HUDEP-2 (cell line): Measurements from ENCODE around the gene VAV1.
A peak's percentile ranks its signal among the peaks of the same experiment; 100 is the strongest.
"Not testable (repeated sequence)": the region's sequence is repeated elsewhere in the genome, so short reads cannot be mapped to it uniquely, and the experiment has no call there.

Experiments used
- DNase-seq, 76 experiments: peaks; one replicate each; lab custom pipeline; 2025; ENCODE audit not compliant: unreplicated experiment in 76 of 76; lab: John Stamatoyannopoulos, UW

VAV1 gene

DNA sequence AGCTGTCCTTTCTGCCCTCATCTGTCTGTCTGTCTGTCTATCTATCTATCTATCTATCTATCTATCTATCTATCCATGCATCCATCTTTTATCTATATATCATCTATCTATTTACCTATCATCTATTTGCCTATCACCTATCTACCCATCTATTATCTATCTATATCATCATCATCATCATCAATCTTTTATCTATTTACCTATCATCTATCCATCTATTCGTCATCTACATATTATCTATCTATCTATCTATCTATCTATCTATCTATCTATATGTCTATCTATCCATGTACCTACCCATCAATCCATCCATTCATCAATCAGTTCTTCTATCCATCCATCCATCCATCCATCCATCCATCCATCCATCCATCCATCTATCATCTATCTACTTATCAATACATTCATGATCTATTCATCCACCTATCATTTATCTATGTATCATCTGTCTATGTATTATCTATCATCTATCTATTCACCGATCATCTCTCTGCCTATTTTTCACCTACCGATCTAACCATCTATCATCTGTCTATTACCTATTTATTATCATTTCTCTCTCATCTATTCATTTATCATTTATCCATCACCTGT is 65.7 kb downstream of the VAV1 start:
- no peak for DNase-seq

DNA sequence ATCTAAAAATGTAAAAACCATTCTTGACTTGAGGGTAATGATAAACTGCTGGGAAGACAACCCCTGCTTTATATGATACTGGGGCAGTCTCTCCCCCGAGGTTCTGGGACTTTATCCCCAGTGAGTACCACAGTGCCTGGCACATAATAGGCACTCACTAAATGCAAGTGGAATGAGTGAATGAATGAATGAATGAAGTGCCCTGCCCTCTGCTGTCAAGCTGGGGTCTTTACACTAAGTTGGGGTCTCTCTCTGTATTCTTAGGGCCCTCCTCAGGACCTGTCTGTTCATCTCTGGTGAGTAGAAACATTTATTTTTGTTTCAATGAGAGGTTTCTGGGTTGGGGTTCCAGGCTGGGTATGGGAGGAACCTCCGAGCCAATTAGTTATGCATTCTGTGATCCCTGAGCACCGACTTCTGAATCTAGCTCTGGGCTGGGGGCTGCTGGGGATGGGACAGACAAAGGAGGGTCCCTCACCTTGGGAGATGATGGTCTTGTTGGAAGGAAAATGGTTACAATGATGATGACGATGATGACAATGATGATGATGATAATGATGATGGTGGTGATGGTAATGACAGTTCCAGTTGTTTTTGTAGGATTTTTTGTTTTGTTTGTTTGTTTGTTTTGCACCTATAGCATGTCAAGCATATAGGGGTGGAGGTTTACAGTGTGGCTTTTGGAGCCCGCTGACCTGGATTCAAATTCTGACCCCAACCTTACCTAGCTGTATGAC is 70.5 kb downstream of the VAV1 start:
- DNase-seq = no peak

DNA sequence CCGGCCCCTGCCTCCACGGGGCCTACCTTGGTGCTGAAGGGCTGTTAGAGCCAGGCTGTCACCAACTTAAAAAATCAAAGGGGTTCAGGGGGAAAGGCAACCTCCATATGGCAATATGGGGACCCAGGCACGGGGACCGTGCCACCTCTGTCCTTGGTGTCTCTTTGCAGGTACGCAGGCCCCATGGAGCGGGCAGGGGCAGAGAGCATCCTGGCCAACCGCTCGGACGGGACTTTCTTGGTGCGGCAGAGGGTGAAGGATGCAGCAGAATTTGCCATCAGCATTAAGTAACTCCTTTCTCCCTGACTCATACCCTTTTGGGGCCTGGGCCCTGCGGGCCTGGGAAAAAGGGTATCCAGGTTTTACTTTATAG is 75.3 kb downstream of the VAV1 start:
- DNase-seq = no peak

DNA sequence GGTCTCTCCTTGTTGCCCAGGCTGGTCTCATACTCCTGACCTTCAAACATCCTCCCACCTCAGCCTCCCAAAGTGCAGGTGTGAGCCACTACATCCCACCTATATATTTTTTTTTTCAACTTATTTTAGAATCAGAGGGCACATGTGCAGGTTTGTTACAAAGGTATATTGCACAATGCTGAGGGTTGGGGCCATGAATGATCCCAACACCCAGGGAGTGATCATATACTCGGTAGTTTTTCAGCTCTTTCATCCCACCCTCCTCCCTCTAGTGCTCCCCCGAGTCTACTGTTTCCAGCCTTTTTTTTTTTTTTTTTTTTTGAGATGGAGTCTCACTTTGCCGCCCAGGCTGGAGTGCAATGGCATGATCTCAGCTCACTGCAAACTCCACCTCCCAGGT is 76.5 kb downstream of the VAV1 start:
- no peak for DNase-seq

DNA sequence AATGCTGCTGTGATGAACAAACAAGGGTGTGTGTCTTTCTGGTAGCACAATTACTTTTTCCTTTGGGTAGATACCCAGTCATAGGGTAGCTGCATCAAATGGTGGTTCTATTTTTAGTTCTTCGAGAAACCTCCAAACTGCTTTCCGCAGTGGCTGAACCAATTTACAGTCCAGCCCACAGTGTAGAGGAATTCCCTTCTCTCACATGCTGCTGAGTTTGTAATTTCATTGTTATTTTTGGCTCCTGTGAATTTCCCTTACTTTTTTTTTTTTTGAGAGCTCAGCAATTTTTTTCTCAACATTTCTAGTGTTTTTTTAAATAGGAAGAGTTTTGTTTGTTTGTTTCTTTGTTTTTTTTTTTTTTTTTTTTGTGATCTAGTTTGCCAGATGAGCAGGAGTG is 77.4 kb downstream of the VAV1 start:
- no peak for DNase-seq

DNA sequence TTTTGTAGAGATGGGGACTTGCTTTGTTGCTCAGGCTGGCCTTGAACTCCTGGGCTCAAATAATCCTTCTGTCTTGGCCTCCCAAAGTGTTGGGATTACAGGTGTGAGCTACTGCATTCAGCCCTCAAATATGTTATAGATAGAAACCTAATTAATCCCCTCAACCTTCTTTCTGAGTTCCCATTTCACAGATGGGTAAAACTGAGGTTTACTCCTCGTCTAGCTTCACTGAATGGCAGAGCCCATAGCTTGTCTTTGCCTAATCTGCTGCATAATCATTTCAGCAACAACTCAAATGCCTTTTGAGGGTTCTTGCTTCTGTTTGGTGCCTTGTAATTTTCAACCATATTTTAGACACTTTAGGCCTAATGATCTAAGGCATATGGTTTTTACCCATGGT is 78.9 kb downstream of the VAV1 start:
- no peak for DNase-seq

DNA sequence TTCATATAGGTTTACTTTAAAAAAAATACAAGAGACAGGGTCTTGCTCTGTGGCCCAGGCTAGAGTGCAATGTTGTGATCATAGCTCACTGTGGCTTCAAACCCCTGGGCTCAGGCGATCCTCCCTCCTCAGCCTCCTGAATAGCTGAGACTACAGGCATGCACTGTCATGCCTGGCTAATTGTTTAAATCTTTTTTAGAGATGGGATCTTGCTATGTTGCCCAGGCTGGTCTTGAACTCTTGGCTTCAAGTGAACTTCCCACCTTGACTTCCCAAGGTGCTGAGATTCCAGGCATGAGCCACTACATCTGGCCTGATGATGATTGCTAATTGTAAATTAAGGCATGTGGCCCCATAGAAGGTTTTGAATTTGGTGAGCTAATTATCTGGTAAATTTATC is 79.5 kb downstream of the VAV1 start:
- no peak for DNase-seq

DNA sequence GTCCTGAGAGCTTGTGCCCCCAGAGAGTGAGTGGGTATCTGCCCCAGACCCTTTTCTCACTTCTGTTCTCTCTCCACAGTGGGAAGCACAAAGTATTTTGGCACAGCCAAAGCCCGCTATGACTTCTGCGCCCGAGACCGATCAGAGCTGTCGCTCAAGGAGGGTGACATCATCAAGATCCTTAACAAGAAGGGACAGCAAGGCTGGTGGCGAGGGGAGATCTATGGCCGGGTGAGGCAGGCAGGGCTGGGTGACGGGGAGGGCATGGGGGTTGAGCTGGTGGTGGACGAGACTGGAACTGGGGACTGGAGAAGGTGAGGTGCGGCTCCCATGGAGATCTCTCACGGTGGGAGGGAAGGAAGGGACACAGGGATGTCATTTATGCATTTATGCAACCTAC is 81.4 kb downstream of the VAV1 start:
- DNase-seq = no peak

DNA sequence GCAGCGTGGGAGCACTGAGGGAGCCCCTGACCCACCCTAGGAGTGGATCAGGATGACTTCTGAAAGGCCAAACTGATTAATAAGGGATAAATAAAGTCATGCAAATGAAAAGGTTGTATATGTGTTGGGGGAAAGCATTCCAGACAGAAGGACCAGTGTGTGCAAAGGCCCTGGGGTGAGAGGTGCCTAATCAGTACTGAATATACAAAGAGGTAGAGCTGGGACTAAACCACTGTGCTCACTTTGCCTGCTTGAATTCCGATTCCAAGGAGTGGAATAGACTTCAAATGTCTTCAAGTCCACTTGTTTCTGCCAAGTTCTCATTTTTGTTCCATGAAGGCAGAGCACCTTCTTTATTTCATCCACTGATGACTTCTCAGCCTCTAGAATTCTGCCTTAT is 82.2 kb downstream of the VAV1 start:
- no peak for DNase-seq

DNA sequence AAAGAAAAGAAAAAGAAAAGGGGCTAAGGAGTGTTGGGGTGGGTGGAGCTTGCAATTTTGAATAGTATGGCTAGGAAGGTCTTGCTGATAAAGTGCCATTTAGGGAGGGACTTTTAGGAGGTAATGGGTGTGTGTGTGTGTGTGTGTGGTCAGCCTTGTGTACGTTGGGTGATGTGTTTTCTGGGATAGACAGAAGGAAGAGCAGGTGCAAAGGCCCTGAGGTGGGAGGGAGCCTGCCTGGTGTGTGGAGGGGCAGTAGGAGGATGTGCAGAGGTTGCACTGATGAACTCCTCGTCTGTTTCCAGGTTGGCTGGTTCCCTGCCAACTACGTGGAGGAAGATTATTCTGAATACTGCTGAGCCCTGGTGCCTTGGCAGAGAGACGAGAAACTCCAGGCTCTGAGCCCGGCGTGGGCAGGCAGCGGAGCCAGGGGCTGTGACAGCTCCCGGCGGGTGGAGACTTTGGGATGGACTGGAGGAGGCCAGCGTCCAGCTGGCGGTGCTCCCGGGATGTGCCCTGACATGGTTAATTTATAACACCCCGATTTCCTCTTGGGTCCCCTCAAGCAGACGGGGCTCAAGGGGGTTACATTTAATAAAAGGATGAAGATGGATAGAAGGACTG is 84.4 kb downstream of the VAV1 start:
- DNase-seq = peak in 6 of 76 experiments; percentile 6 to 32 (median 16)

DNA sequence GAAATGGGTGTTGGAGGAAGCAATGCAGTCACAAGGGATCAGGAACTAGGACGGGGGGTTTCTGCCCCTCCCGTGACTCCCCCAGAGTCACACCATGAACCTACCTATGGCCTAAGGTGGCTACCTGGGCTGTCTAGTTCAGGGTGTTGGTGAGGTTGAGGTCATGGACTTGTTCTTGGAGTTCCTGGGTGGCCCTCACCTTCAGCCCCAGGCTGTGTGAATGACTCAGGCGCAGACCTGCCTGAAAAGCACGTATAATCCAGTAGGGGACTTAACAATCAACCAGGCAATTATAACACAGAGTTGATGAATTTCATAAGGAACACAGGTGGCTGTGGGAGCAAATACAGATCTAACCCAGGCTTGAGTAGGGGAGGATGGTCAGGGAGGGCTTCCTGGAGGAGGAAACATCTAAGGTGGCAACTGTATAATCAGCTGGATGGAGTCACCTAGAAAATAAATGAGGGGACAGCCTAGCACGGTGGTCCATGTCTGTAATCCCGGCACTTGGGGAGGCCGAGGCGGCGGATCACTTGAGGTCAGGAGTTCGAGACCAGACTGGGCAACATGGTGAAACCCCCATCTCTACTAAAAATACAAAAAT is 89.3 kb downstream of the VAV1 start:
- DNase-seq = no peak

DNA sequence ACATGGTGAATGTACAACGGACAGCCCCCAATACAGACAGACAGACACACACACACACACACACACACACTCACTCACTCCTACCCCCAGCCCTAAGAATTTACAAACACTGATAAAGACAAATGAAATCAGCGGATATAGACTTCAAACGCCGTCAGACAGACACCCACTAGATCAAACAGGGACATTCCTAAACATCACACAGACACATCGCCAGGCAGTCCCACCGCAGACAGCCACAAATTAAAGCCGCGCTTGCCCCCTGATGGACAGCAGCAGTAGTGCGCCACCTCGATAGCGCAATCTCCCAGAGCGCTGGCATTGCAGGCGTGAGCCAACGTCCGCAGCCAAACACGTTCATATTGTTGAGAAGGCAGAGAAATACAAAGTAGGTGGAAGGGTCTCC is 90.2 kb downstream of the VAV1 start:
- peak in 74 of 76 experiments; percentile 30 to 94 (median 81) for DNase-seq

DNA sequence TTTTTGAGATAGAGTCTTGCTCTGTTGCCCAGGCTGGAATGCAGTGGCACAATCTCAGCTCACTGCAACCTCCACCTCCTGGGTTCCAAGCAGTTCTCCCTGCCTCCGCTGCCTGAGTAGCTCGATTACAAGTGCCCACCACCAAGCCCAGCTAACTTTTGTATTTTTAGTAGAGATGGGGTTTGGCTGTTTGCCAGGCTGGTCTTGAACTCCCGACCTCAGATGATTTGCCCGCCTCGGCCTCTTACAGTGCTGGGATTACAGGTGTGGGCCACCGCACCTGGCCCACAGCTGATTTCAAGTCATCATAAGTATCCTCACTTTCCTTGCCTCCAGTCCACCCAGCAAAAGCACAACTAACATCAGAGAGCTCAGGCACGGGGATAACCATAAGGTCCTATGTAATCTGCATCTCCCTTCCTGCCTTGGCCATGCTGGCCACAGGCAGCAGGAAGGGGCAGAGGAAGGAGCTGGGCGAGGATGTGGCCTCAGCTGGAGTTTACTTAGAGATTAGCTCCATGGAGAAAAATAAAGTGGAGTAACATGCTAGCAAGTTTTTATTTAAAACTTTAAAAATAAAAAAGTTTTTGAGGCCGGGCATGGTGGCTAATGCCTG is 91.9 kb downstream of the VAV1 start:
- DNase-seq = no peak

DNA sequence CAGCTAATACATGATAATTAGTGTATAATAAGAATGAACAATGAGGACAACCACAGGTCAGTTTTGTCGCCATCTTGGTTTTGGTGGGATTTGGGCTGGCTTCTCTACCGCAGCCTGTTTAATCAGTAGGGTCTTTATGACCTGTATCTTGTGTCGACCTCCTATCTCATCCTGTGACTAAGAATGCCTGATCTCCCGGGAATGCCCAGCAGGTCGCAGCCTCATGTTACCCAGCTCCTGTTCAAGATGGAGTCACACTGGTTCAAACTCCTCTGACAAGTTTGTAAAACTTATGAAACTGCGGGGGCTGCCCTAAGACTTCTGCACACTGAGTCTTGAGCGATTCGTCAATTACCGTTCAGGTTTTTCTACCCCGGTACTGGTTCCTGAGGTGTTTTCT is 93.3 kb downstream of the VAV1 start:
- no peak for DNase-seq

DNA sequence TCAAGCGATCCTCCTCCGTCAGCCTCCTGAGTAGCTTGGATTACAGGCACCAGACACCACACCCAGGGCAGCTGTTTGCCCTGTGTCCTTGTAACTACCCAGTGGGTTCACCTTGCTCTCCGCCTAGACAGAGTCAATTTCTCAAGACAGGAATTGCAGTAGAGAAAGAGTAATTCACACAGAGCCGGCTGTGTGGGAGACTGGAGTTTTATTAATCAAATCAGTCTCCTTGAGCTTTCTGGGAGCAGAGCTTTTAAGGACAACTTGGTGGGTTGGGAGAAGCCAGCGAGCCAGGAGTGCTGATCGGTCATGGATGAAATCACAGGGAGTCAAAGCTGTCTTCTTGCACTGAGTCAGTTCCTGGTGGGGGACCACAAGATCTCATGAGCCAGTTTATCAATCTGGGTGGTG is 94.2 kb downstream of the VAV1 start:
- DNase-seq = no peak

DNA sequence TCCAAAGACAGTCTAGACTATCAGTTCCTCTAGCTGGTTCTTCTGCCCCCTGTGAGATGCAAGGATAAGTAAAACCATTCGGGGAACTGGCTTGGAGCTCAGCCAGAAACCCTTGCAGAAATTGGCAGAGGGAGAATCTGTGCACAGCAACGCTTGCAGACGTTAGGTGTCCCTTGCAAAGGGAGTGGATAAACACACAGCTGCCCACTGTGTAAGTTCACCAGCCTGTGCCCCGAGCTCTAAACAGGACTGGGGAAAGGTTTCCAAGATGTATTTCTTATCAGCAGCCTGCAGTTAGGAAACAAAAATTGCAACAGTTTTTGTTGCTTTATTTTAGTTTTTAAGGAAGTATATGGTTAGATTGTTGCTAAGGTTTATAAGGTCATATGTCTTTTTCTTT is 95.8 kb downstream of the VAV1 start:
- DNase-seq = peak in 51 of 76 experiments; percentile 6 to 70 (median 37)

DNA sequence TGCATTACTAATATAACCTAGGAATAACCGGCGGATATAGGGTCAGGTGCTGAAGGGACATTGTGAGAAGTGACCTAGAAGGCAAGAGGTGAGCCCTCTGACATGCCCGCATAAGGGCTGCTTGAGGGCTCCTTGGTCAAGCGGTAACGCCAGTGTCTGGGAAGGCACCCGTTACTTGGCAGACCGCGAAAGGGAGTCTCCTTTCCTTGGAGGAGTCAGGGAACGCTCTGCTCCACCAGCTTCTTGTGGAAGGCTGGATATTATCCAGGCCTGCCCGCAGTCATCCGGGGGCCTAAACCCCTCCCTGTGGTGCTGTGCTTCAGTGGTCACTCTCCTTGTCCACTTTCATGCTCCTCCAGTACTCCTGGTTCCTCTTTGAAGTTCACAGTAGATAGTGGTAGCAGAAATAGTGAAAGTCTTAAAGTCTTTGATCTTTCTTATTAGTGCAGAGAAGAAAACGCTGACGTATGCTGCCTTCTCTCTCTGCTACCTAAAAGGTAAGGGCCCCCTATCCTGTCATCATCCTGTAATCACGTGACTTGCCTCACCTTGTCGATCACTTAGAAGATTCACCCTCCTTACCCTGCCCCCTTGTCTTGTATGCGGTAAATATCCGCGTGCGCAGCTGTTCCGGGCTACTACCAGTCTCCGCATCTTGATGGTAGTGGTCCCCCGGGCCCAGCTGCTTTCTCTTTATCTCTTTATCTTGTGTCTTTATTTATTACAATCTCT is 96.8 kb downstream of the VAV1 start:
- DNase-seq = not testable (repeated sequence)

DNA sequence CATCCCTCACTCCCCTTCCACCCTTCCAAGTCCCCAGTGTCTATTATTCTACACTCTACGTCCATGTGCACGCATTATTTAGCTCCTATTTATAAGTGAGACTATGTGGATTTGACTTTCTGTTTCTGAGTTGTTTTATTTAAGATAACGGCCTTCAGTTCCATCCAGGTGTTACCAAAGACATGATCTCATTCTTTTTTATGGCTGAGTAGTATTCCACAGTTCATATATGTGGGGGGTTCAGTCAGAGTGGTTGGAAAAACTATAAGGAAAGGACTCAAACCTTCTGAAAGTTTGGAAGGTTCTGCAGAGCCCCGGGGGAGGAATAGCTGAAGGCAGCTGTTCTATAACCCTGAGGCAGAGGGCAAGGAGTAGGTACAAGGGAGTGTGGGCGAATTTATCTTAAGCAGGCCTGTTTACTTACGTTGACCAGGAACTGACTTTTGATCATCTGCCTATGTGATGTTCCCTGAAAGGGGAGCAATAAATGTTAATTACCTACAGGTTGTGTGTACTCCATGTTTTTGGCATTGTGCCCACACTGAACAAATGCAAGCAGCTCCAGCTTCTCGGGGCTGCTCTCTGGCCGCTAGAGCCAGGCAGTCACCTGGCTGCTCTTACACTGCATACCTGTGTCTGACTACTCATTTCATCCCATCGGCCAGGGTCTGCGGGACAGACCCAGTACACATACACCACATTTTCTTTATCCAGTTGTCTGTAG is 101.4 kb downstream of the VAV1 start:
- DNase-seq = no peak

DNA sequence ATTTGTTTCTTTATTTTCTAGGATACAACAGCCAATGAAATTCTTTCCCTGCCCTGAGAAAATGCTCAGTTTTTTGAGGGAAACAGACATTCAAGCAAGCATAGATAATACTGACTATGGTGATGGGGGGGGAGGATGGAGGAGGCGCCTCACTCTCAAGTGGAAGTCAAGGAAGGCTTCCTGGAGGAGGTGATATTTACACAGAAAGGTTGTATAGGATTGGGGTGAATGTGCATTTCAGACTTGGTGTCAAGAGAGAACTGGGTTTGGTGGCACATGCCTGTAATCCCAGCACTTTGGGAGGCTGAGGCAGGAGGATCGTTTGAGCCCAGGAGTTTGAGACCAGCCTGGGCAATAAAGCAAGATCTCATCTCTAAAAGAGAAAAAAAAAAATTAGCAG is 102.7 kb downstream of the VAV1 start:
- no peak for DNase-seq

DNA sequence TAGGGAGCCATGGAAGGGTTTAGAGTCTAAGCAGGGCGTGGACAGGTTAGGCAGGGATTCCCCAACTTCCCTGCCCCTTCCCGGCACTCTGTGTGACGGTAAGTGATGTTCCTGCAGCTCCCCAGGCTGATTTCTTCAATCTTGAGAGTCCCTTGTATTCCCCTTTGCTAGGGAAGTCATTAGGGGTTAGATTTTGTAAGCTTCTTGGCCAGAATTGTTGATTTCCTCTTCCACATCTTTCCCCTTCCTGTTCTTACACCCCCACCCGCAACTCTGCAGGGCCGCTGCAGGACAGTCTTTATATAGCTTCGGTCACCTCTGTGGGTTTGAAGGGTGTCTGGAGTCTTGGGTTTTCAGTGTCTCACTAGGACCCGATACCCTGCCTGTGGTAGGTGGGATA is 104.2 kb downstream of the VAV1 start:
- DNase-seq = no peak
